Measurements from ENCODE around the gene SLC2A10. TPM values are rescaled to one million over a fixed set of nuclear protein-coding genes. Genes with fewer than 3 reads are reported as not detected.

SLC2A10 gene
- total RNA-seq, 1 experiment from 2014 or later, result 0.05 TPM

GRCh38 chr20:46771195-46771588, 61.7 kb downstream of the SLC2A10 start:
- intact Hi-C loops (cut with micrococcal nuclease), result no loop called here
- no peaks in the 10 kb centered on the region for H4K20me1 ChIP-seq (ENCODE audit: insufficient read depth)
- peaks cover 4 to 19% of the 10 kb centered on the region in 2 experiments; a peak in 2 of 4 replicates for H3K4me1 ChIP-seq (ENCODE audit: control insufficient read depth in 1 of 2, insufficient read depth in 2 of 2, low read length in 2 of 2)
- no peak overlapping the region for H3K9ac ChIP-seq (ENCODE audit: low read length)
- H3K36me3 ChIP-seq (ENCODE audit: control insufficient read depth in 1 of 2, insufficient read depth in 2 of 2, low read length in 2 of 2), result no peaks in the 10 kb centered on the region
- POLR2A ChIA-PET, result no interaction called here
- H3K4me3 ChIP-seq (replicated peaks in 1 of 2; ENCODE audit: low read depth in 1 of 2, low read length in 2 of 2), result no peak overlapping the region
- no peak for TF ChIP-seq TCF7L2 (IDR thresholded peaks at IDR 0.05; ENCODE audit: borderline replicate concordance, extremely low read depth, insufficient read depth, insufficient read length)
- no peak for TF ChIP-seq ZNF274 (IDR thresholded peaks at IDR 0.05; ENCODE audit: low read depth, low read length)
- TF ChIP-seq ZBTB33 (IDR thresholded peaks at IDR 0.05; ENCODE audit: extremely low read depth, insufficient replicate concordance, low read length), result no peak
- no peak for TF ChIP-seq ELF1 (IDR thresholded peaks at IDR 0.05; ENCODE audit: borderline replicate concordance, low read depth)
- TF ChIP-seq EZH2 (IDR thresholded peaks at IDR 0.05), result no peak
- TF ChIP-seq JUND (IDR thresholded peaks at IDR 0.05), result no peak
- no peak overlapping the region for H3K27ac ChIP-seq (ENCODE audit: low read depth, low read length)
- ATAC-seq, result no peak
- no peak overlapping the region; the same call in 1 of the 2 replicates for H3K4me2 ChIP-seq (ENCODE audit: low read length)
- BruUV-seq (replicated peaks), result no TSS peak
- no peaks in the 10 kb centered on the region for H3K9me2 ChIP-seq (ENCODE audit: insufficient read depth)
- H3K79me2 ChIP-seq (ENCODE audit: insufficient read depth, low read length), result no peaks in the 10 kb centered on the region
- CTCF ChIA-PET, result no interaction called here
- RAD21 ChIA-PET (ENCODE audit: low non-redundant PET in 1 of 2, low total read pairs in 2 of 2, uncharacterized antibody in 2 of 2, unreplicated experiment in 2 of 2), result no interaction called here
- H3K9me3 ChIP-seq (ENCODE audit: control insufficient read depth in 1 of 2, insufficient read depth in 1 of 2, low read depth in 1 of 2, low read length in 2 of 2), result no peaks in the 10 kb centered on the region
- H2AFZ ChIP-seq (ENCODE audit: low read depth, low read length, poor library complexity, severe bottlenecking), result no peak overlapping the region
- peaks cover 9% of the 10 kb centered on the region; the same call in 1 of the 2 replicates for H3K27me3 ChIP-seq (ENCODE audit: insufficient read depth, low read length)
- no peak for DNase-seq (ENCODE audit: low read depth, low spot score)

- intact Hi-C loops (cut with micrococcal nuclease), result no loop called here
- ATAC-seq, result 0 out of 2 replicates have a peak, but pooled peaks have one; percentile 40
- Histone ChIP-seq H2AFZ (ENCODE audit: low read depth, low read length, poor library complexity, severe bottlenecking) (no peak overlapping the region), H3K79me2 (ENCODE audit: insufficient read depth, low read length) (no peaks in the 10 kb centered on the region), H3K9me2 (ENCODE audit: insufficient read depth) (no peaks in the 10 kb centered on the region), H3K36me3 (ENCODE audit: control insufficient read depth in 1 of 2, insufficient read depth in 2 of 2, low read length in 2 of 2) (no peaks in the 10 kb centered on the region), H3K4me3 (replicated peaks in 1 of 2; ENCODE audit: low read depth in 1 of 2, low read length in 2 of 2) (no peak overlapping the region), H3K27me3 (ENCODE audit: insufficient read depth, low read length) (peaks cover 9% of the 10 kb centered on the region; the same call in 1 of the 2 replicates), H3K4me2 (ENCODE audit: low read length) (no peak overlapping the region), H3K27ac (ENCODE audit: low read depth, low read length) (no peak overlapping the region), H3K9me3 (ENCODE audit: control insufficient read depth in 1 of 2, insufficient read depth in 1 of 2, low read depth in 1 of 2, low read length in 2 of 2) (no peaks in the 10 kb centered on the region), H3K9ac (ENCODE audit: low read length) (no peak overlapping the region), H4K20me1 (ENCODE audit: insufficient read depth) (no peaks in the 10 kb centered on the region), H3K4me1 (ENCODE audit: control insufficient read depth in 1 of 2, insufficient read depth in 2 of 2, low read length in 2 of 2) (peaks cover 4 to 19% of the 10 kb centered on the region in 2 experiments; a peak in 2 of 4 replicates)
- DNase-seq (ENCODE audit: low read depth, low spot score), result no peak
- ChIA-PET POLR2A (no interaction called here), CTCF (interaction anchor here (0.7 kb wide), 1 partner anchor 378 kb away, joined by 4 read pairs; no protein-coding TSS in a partner anchor), RAD21 (ENCODE audit: low non-redundant PET in 1 of 2, low total read pairs in 2 of 2, uncharacterized antibody in 2 of 2, unreplicated experiment in 2 of 2) (no interaction called here)
- peak; percentile 13 to 46 (median 41); a peak in 5 of 6 replicates for TF ChIP-seq CTCF (IDR thresholded peaks at IDR 0.05 in 2 of 3, conservative IDR thresholded peaks at IDR 0.05 in 1 of 3; ENCODE audit: borderline replicate concordance in 1 of 3, insufficient read depth in 1 of 3, low read depth in 2 of 3, low read length in 2 of 3)
- no peak for TF ChIP-seq ZFX (IDR thresholded peaks at IDR 0.05)
- no peak for TF ChIP-seq ZBTB33 (IDR thresholded peaks at IDR 0.05; ENCODE audit: extremely low read depth, insufficient replicate concordance, low read length)
- no peak for TF ChIP-seq EZH2 (IDR thresholded peaks at IDR 0.05)
- TF ChIP-seq RAD21 (IDR thresholded peaks at IDR 0.05; ENCODE audit: low read depth), result peak; percentile 45
- no peak for TF ChIP-seq SIN3A (IDR thresholded peaks at IDR 0.05; ENCODE audit: low read depth)
- no TSS peak for BruUV-seq (replicated peaks)
Observed at GRCh38 chr20:46772901-46773300, 63.5 kb downstream of the SLC2A10 start.
